Trophoblast cell (in vitro differentiated cells and primary cell): ENCODE data around the gene ELK1.

Experiments used
- DNase-seq, 2 donors: peaks; one replicate each; pipeline ENCODE4 v3.0.0-alpha.2; 2016
- H2AFZ ChIP-seq: 2 replicates; pipeline ENCODE4 v1.6.1; 2013; ENCODE audit warnings: low read length, moderate library complexity, mild to moderate bottlenecking; ENCODE audit not compliant: insufficient read depth, poor library complexity
- H2AK5ac ChIP-seq: 2 replicates; pipeline ENCODE4 v1.6.1; 2013; ENCODE audit warnings: mild to moderate bottlenecking, low read length
- H2BK120ac ChIP-seq: 2 replicates; pipeline ENCODE4 v1.6.1; 2013; ENCODE audit warnings: low read length, mild to moderate bottlenecking, moderate library complexity; ENCODE audit not compliant: insufficient read depth, poor library complexity
- H2BK12ac ChIP-seq: 2 replicates; pipeline ENCODE4 v1.6.1; 2013; ENCODE audit warnings: mild to moderate bottlenecking, low read length, moderate library complexity
- H2BK5ac ChIP-seq: 2 replicates; pipeline ENCODE4 v1.6.1; 2013; ENCODE audit warnings: low read length, low read depth, moderate library complexity, mild to moderate bottlenecking; ENCODE audit not compliant: poor library complexity
- H3K14ac ChIP-seq: 2 replicates; pipeline ENCODE4 v1.6.1; 2013; ENCODE audit warnings: mild to moderate bottlenecking, low read length
- H3K18ac ChIP-seq: 2 replicates; pipeline ENCODE4 v1.6.1; 2013; ENCODE audit warnings: mild to moderate bottlenecking, low read length
- H3K23ac ChIP-seq: 2 replicates; pipeline ENCODE4 v1.6.1; 2013; ENCODE audit warnings: low read length
- H3K27ac ChIP-seq: 2 replicates; pipeline ENCODE4 v1.5.1; 2013; ENCODE audit warnings: low read depth, mild to moderate bottlenecking, inconsistent platforms, low read length, moderate library complexity
- H3K27me3 ChIP-seq: 2 replicates; pipeline ENCODE4 v1.6.1; 2013; ENCODE audit warnings: inconsistent platforms, mild to moderate bottlenecking, low read length, moderate library complexity; ENCODE audit not compliant: insufficient read depth
- H3K36me3 ChIP-seq, 2 experiments: 1 replicate in 1 of 2; 2 replicates in 1 of 2; pipeline ENCODE4 v1.6.1; 2013; ENCODE audit warnings: low read length in 2 of 2, mild to moderate bottlenecking in 2 of 2, moderate library complexity in 1 of 2; ENCODE audit not compliant: insufficient read depth in 2 of 2, control insufficient read depth in 1 of 2
- H3K4ac ChIP-seq: 2 replicates; pipeline ENCODE4 v1.6.1; 2013; ENCODE audit warnings: low read depth, mild to moderate bottlenecking, low read length, moderate library complexity
- H3K4me1 ChIP-seq, 2 experiments: 1 replicate in 1 of 2; 2 replicates in 1 of 2; pipeline ENCODE4 v1.6.1; 2013; ENCODE audit warnings: low read length in 2 of 2, mild to moderate bottlenecking in 2 of 2, moderate library complexity in 1 of 2; ENCODE audit not compliant: insufficient read depth in 2 of 2, control insufficient read depth in 1 of 2
- H3K4me2 ChIP-seq: 2 replicates; pipeline ENCODE4 v1.6.1; 2013; ENCODE audit warnings: inconsistent platforms, mild to moderate bottlenecking, low read length, moderate library complexity
- H3K4me3 ChIP-seq: 2 replicates; pipeline ENCODE4 v1.5.1; 2013; ENCODE audit warnings: mild to moderate bottlenecking, low read depth, low read length, inconsistent platforms
- H3K79me1 ChIP-seq: one replicate; pipeline ENCODE4 v1.6.1; 2013; ENCODE audit warnings: low read length
- H3K79me2 ChIP-seq: 2 replicates; pipeline ENCODE4 v1.6.1; 2013; ENCODE audit warnings: low read length, mild to moderate bottlenecking; ENCODE audit not compliant: control insufficient read depth, insufficient read depth, poor library complexity
- H3K9ac ChIP-seq: 2 replicates; pipeline ENCODE4 v1.6.1; 2013; ENCODE audit warnings: mild to moderate bottlenecking, low read length
- H3K9me3 ChIP-seq: 2 replicates; pipeline ENCODE4 v1.6.1; 2013; ENCODE audit warnings: low read depth, mild to moderate bottlenecking, control low read depth, inconsistent platforms, low read length; ENCODE audit not compliant: insufficient read depth
- H4K12ac ChIP-seq: 2 replicates; pipeline ENCODE4 v1.6.1; 2013; ENCODE audit warnings: low read depth, mild to moderate bottlenecking, low read length, moderate library complexity
- H4K8ac ChIP-seq: 2 replicates; pipeline ENCODE4 v1.6.1; 2013; ENCODE audit warnings: low read depth, mild to moderate bottlenecking, low read length, moderate library complexity
- H4K91ac ChIP-seq: one replicate; pipeline ENCODE4 v1.6.1; 2013; ENCODE audit warnings: low read depth, mild to moderate bottlenecking, low read length, moderate library complexity
- whole genome bisulfite sequencing: extraction: QIAGEN DNeasy Blood & Tissue Kit; methylation state at CpG from one replicate; pipeline ENCODE4 v1.1.7; 2013; ENCODE audit warnings: missing lambda C conversion rate; ENCODE audit not compliant: insufficient read length, insufficient coverage; ENCODE audit errors: extremely low coverage; 5-methylcytosine and 5-hydroxymethylcytosine counted together

ELK1 gene

GRCh38 chrX:47596256-47596655 lies 54.1 kb downstream of the ELK1 start:
- Histone ChIP-seq H2AFZ (no peak overlapping the region), H3K14ac (no peak overlapping the region), H3K4me1 (no peaks in the 10 kb centered on the region), H3K18ac (no peak overlapping the region), H2AK5ac (no peak overlapping the region), H3K27me3 (no peaks in the 10 kb centered on the region), H4K8ac (no peak overlapping the region), H3K9me3 (no peaks in the 10 kb centered on the region), H3K79me1 (no peaks in the 10 kb centered on the region), H3K4me2 (no peak overlapping the region), H3K9ac (no peak overlapping the region), H2BK120ac (no peak overlapping the region), H2BK12ac (no peak overlapping the region), H3K4ac (no peak overlapping the region), H3K36me3 (no peaks in the 10 kb centered on the region), H3K27ac (no peak overlapping the region), H3K23ac (no peak overlapping the region), H3K79me2 (no peaks in the 10 kb centered on the region), H3K4me3 (no peak overlapping the region), H4K12ac (no peak overlapping the region), H4K91ac (no peak overlapping the region), H2BK5ac (no peak overlapping the region)
- no CpG with 5 or more reads among the region's 2 CpGs for WGBS
- no peak for DNase-seq

- Histone ChIP-seq H3K23ac (no peak overlapping the region), H4K91ac (no peak overlapping the region), H3K18ac (no peak overlapping the region), H3K14ac (no peak overlapping the region), H3K9me3 (no peaks in the 10 kb centered on the region), H3K27me3 (no peaks in the 10 kb centered on the region), H3K4me2 (no peak overlapping the region), H4K8ac (no peak overlapping the region), H3K4me3 (no peak overlapping the region), H2BK120ac (no peak overlapping the region), H3K4ac (no peak overlapping the region), H4K12ac (no peak overlapping the region), H3K36me3 (no peaks in the 10 kb centered on the region), H3K4me1 (no peaks in the 10 kb centered on the region), H3K79me2 (no peaks in the 10 kb centered on the region), H3K9ac (no peak overlapping the region), H3K27ac (no peak overlapping the region), H2BK12ac (no peak overlapping the region), H2BK5ac (no peak overlapping the region), H2AK5ac (no peak overlapping the region), H3K79me1 (no peaks in the 10 kb centered on the region), H2AFZ (no peak overlapping the region)
- DNase-seq: no peak
- no CpG with 5 or more reads among the region's 1 CpG for WGBS
Measured at GRCh38 chrX:47595716-47596251, 54.6 kb downstream of the ELK1 start.

GRCh38 chrX:47593522-47593921 lies 56.8 kb downstream of the ELK1 start:
- H3K18ac ChIP-seq: no peak overlapping the region
- H3K9ac ChIP-seq: no peak overlapping the region
- H3K79me1 ChIP-seq: no peaks in the 10 kb centered on the region
- H2AFZ ChIP-seq: no peak overlapping the region
- H4K8ac ChIP-seq: no peak overlapping the region
- no peak overlapping the region for H3K27ac ChIP-seq
- H3K27me3 ChIP-seq: no peaks in the 10 kb centered on the region
- H3K4me2 ChIP-seq: no peak overlapping the region
- H3K36me3 ChIP-seq: no peaks in the 10 kb centered on the region
- no peak overlapping the region for H2BK5ac ChIP-seq
- H3K23ac ChIP-seq: no peak overlapping the region
- H4K91ac ChIP-seq: no peak overlapping the region
- H3K9me3 ChIP-seq: no peaks in the 10 kb centered on the region
- no peak overlapping the region for H3K14ac ChIP-seq
- no CpG with 5 or more reads among the region's 4 CpGs for WGBS
- H2BK120ac ChIP-seq: no peak overlapping the region
- no peak overlapping the region for H3K4me3 ChIP-seq
- no peak for DNase-seq
- H2AK5ac ChIP-seq: no peak overlapping the region
- H2BK12ac ChIP-seq: no peak overlapping the region
- no peaks in the 10 kb centered on the region for H3K4me1 ChIP-seq
- H3K79me2 ChIP-seq: no peaks in the 10 kb centered on the region
- H4K12ac ChIP-seq: no peak overlapping the region
- no peak overlapping the region for H3K4ac ChIP-seq

DNA sequence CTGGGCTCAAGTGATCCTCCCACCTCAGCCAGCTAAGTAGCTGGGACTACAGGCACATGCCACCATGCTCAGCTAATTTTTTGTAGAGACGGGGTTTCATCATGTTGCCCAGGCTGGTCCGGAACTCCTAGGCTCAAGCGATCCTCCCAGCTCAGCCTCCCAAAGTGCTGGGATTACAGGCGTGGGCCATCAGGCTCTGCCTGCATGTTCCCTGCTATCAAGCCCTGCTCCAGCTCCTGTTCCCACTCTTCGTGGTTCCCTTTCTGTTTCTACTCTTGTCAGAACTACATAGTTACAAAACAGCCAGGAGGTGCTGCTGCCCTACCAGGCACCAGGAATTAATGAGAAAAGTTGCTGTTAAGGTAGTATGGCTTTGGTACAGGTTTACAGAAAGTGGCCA lies 59.4 kb downstream of the ELK1 start:
- H3K4me2 ChIP-seq: no peak overlapping the region
- no peak overlapping the region for H2BK5ac ChIP-seq
- no peak for DNase-seq
- H3K36me3 ChIP-seq: peaks cover 0 to 3% of the 10 kb centered on the region in 2 experiments
- no peak overlapping the region for H2BK12ac ChIP-seq
- no CpG with 5 or more reads among the region's 5 CpGs for WGBS
- no peak overlapping the region for H4K12ac ChIP-seq
- no peak overlapping the region for H2AK5ac ChIP-seq
- H3K27ac ChIP-seq: no peak overlapping the region
- H4K91ac ChIP-seq: no peak overlapping the region
- H3K18ac ChIP-seq: no peak overlapping the region
- H3K27me3 ChIP-seq: no peaks in the 10 kb centered on the region
- no peak overlapping the region for H3K14ac ChIP-seq
- no peak overlapping the region for H3K23ac ChIP-seq
- H3K9me3 ChIP-seq: no peaks in the 10 kb centered on the region
- no peak overlapping the region for H3K4ac ChIP-seq
- no peak overlapping the region for H2AFZ ChIP-seq
- no peak overlapping the region for H4K8ac ChIP-seq
- H3K79me2 ChIP-seq: no peaks in the 10 kb centered on the region
- no peaks in the 10 kb centered on the region for H3K4me1 ChIP-seq
- H2BK120ac ChIP-seq: no peak overlapping the region
- no peaks in the 10 kb centered on the region for H3K79me1 ChIP-seq
- no peak overlapping the region for H3K9ac ChIP-seq
- no peak overlapping the region for H3K4me3 ChIP-seq
